SK-N-MC (cell line): ENCODE measurements around the gene THRA.

Experiments used
- EZH2 ChIP-seq: fragments of 200-600 bp; sonication (generic); IDR thresholded peaks from one replicate; pipeline ENCODE4 v1.6.1; 2017; ENCODE audit warnings: antibody characterized with exemption
- FOXP2 ChIP-seq: optimal IDR thresholded peaks from 2 replicates; pipeline ENCODE3; 2011; ENCODE audit warnings: mild to moderate bottlenecking, moderate library complexity; ENCODE audit not compliant: insufficient read depth; ENCODE audit errors: extremely low read length, control extremely low read depth
- POLR2AphosphoS5 ChIP-seq: IDR thresholded peaks from 2 replicates; pipeline ENCODE4 v1.6.1; 2012; ENCODE audit warnings: mild to moderate bottlenecking, low read depth, low read length, borderline replicate concordance

GRCh38 chr17:40113110-40113906 is 50.5 kb downstream of the THRA start:
- TF ChIP-seq EZH2 (no peak), POLR2AphosphoS5 (peak; percentile 82), FOXP2 (peak; percentile 62)
